ENCODE results near the gene ARMC8. TPM values are rescaled to one million over a fixed set of nuclear protein-coding genes. Genes with fewer than 3 reads are reported as not detected.

Gene ARMC8
- total RNA-seq, 1 experiment from 2014 or later, result 63.6 TPM

DNA sequence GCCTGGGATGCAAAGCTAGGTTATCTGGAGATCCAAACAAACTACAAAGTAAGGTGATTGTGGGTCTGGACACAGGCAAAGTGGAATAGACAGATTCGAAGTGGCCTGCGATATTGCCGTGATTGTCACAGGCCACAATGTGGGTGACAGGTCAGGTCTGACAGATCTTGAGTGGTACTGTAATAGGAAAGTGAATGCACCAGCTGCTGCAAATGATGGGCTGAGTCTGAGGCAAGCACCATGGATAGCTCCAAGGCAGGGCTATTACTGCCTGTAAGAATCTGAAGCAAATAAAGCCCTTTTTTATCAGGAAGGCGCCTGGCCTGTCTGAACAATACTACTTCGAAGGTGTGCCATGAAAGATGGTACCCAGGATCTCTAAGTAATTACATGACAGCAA is 10.0 kb downstream of the ARMC8 start:
- H3K4me2 ChIP-seq (ENCODE audit: insufficient read depth, insufficient read length, low read length), result no peak overlapping the region
- no peak overlapping the region for H4K5ac ChIP-seq (ENCODE audit: insufficient read length, low read depth, low read length)
- no peak overlapping the region for H3K27ac Mint-ChIP-seq
- H3K4ac ChIP-seq (ENCODE audit: low read depth, low read length), result no peak overlapping the region
- no peak overlapping the region for H3K27ac ChIP-seq (ENCODE audit: insufficient read length, low read depth, low read length)
- H3K56ac ChIP-seq (ENCODE audit: insufficient read length, low read depth, low read length), result no peak overlapping the region
- no peak overlapping the region for H2AK5ac ChIP-seq (ENCODE audit: insufficient read length, low read length)
- H3K4me1 ChIP-seq (ENCODE audit: insufficient read depth, low read length), result no peaks in the 10 kb centered on the region
- no peak overlapping the region for H2AFZ ChIP-seq (ENCODE audit: low read length)
- H2BK15ac ChIP-seq (ENCODE audit: low read depth, low read length), result no peak overlapping the region
- H3K9ac ChIP-seq (ENCODE audit: extremely low read depth, insufficient read length, low read length), result no peak overlapping the region
- no peaks in the 10 kb centered on the region for H3K9me3 Mint-ChIP-seq
- peak; percentile 52 for DNase-seq
- no peak overlapping the region for H4K8ac ChIP-seq (replicated peaks; ENCODE audit: insufficient read length, low read depth, low read length)
- H2BK120ac ChIP-seq (ENCODE audit: low read depth, low read length, poor library complexity, severe bottlenecking), result no peak overlapping the region
- no peaks in the 10 kb centered on the region for H3K23me2 ChIP-seq (ENCODE audit: insufficient read length, low read depth, low read length, poor library complexity, severe bottlenecking)
- H3K79me2 ChIP-seq (ENCODE audit: insufficient read depth, low read length), result peaks cover 22% of the 10 kb centered on the region; the same call in 1 of the 2 replicates
- no peak overlapping the region for H3K4me3 Mint-ChIP-seq
- peaks cover 0 to 16% (median 14%) of the 10 kb centered on the region in 3 experiments; a peak in 4 of 7 replicates for H3K36me3 Mint-ChIP-seq (ENCODE audit: insufficient read depth in 1 of 3, low read depth in 3 of 3)
- H3K14ac ChIP-seq (ENCODE audit: insufficient read depth, low read length), result no peak overlapping the region
- WGBS (ENCODE audit: extremely low coverage, insufficient read length, low lambda C conversion rate), result no CpG with 5 or more reads among the region's 5 CpGs
- no peak overlapping the region for H2BK5ac ChIP-seq (ENCODE audit: insufficient read length, low read length)
- H3K23ac ChIP-seq (ENCODE audit: insufficient read length, low read depth, low read length), result no peak overlapping the region
- no peak overlapping the region for H2BK20ac ChIP-seq (ENCODE audit: low read depth, low read length, poor library complexity, severe bottlenecking)
- peaks cover 4 to 6% of the 10 kb centered on the region in 2 experiments; a peak in 2 of 4 replicates for H3K4me1 Mint-ChIP-seq
- no peak overlapping the region for H3T11ph ChIP-seq (ENCODE audit: low read length)
- no peak for TF ChIP-seq CTCF (conservative IDR thresholded peaks at IDR 0.05)
- no peak overlapping the region for H2BK12ac ChIP-seq (ENCODE audit: insufficient read length, low read depth, low read length)
- H3K79me1 ChIP-seq (ENCODE audit: insufficient read depth, low read depth, low read length, poor library complexity, severe bottlenecking), result no peaks in the 10 kb centered on the region
- no peaks in the 10 kb centered on the region for H3K9me3 ChIP-seq (ENCODE audit: control insufficient read depth, low read depth, low read length)
- no peak overlapping the region for H3K18ac ChIP-seq (ENCODE audit: insufficient read length, low read depth, low read length)
- no peaks in the 10 kb centered on the region for H3K27me3 ChIP-seq (ENCODE audit: insufficient read depth, low read length)
- no peak overlapping the region for H4K91ac ChIP-seq (ENCODE audit: insufficient read length, low read depth, low read length)
- no peaks in the 10 kb centered on the region for H3K27me3 Mint-ChIP-seq (ENCODE audit: low read depth)
- peaks cover 2% of the 10 kb centered on the region for H4K20me1 ChIP-seq (ENCODE audit: control insufficient read depth, insufficient read depth, insufficient read length)

All from H9 (cell line).